H1 (cell line): ENCODE data around the gene DAAM1. TPM values are rescaled to one million over a fixed set of nuclear protein-coding genes. Genes with fewer than 3 reads are reported as not detected.

ENCODE experiments used
- CTCF ChIA-PET: fragments of 300-600 bp; sonication (Branson Sonifier 250); formaldehyde crosslinking; loops from one replicate; lab custom pipeline; 2021; ENCODE audit not compliant: partially characterized antibody; lab: Charles Lee
- POLR2A ChIA-PET: fragments of 300-600 bp; sonication (Branson Sonifier 250); formaldehyde crosslinking; loops from one replicate; lab custom pipeline; 2021; ENCODE audit warnings: inconsistent platforms; ENCODE audit not compliant: partially characterized antibody; lab: Charles Lee
- DNase-seq, 2 experiments: peaks; one replicate each; pipeline versions ENCODE4 v3.0.0 to v3.0.0-alpha.2; 2010 to 2022; ENCODE audit warnings: low spot score in 2 of 2, low read depth in 1 of 2, mixed read lengths in 1 of 2
- FAIRE-seq: peaks from 2 replicates; lab custom pipeline; 2011; peaks lifted over from hg19 to GRCh38; lab: Jason Lieb, UNC
- H2AFZ ChIP-seq: 2 replicates; pipeline ENCODE4 v1.8.1; 2012; ENCODE audit warnings: low read length, inconsistent platforms
- H2AK5ac ChIP-seq: 2 replicates; pipeline ENCODE4 v1.6.1; 2013; ENCODE audit warnings: low read depth, low read length
- H2BK120ac ChIP-seq: replicated peaks from 2 replicates; pipeline ENCODE3; 2013; ENCODE audit warnings: low read depth, low read length, inconsistent platforms
- H2BK12ac ChIP-seq: 2 replicates; pipeline ENCODE4 v1.6.1; 2013; ENCODE audit warnings: low read depth, low read length
- H2BK15ac ChIP-seq: 2 replicates; pipeline ENCODE4 v1.6.1; 2013; ENCODE audit warnings: low read length
- H2BK20ac ChIP-seq: 2 replicates; pipeline ENCODE4 v1.6.1; 2013; ENCODE audit warnings: low read length
- H2BK5ac ChIP-seq: 2 replicates; pipeline ENCODE4 v1.6.1; 2013; ENCODE audit warnings: low read depth, low read length
- H3K14ac ChIP-seq: 2 replicates; pipeline ENCODE4 v1.6.1; 2013; ENCODE audit warnings: inconsistent platforms; ENCODE audit not compliant: insufficient read length
- H3K18ac ChIP-seq: 2 replicates; pipeline ENCODE4 v1.6.1; 2013; ENCODE audit warnings: low read length; ENCODE audit errors: extremely low read depth
- H3K23ac ChIP-seq: 2 replicates; pipeline ENCODE4 v1.6.1; 2013; ENCODE audit warnings: inconsistent platforms; ENCODE audit not compliant: insufficient read length
- H3K23me2 ChIP-seq: 2 replicates; pipeline ENCODE4 v1.6.1; 2013; ENCODE audit warnings: low read depth, low read length
- H3K27ac ChIP-seq: 2 replicates; pipeline ENCODE4 v1.6.1; 2011; ENCODE audit warnings: low read depth, low read length, inconsistent platforms
- H3K27me3 ChIP-seq, 4 experiments: replicated peaks in 1 of 4; 1 replicate in 1 of 4; 2 replicates in 3 of 4; pipeline versions ENCODE4 v1.6.1 to v1.8.1; 2011 to 2013; ENCODE audit warnings: low read length in 3 of 4, mild to moderate bottlenecking in 3 of 4, inconsistent platforms in 2 of 4, mixed read lengths in 2 of 4, moderate library complexity in 1 of 4; ENCODE audit not compliant: control insufficient read depth in 3 of 4, insufficient read depth in 3 of 4; ENCODE audit errors: extremely low read depth in 1 of 4
- H3K36me3 ChIP-seq, 4 experiments: 2 replicates each; pipeline versions ENCODE4 v1.6.1 to v1.8.1; 2011 to 2013; ENCODE audit warnings: mild to moderate bottlenecking in 4 of 4, low read length in 3 of 4, moderate library complexity in 2 of 4, control low read depth in 1 of 4, inconsistent platforms in 1 of 4; ENCODE audit not compliant: insufficient read depth in 4 of 4, control insufficient read depth in 2 of 4
- H3K4ac ChIP-seq: replicated peaks from 2 replicates; pipeline ENCODE3; 2013; ENCODE audit warnings: low read length, low read depth, mixed read lengths, inconsistent platforms; ENCODE audit not compliant: insufficient read length
- H3K4me1 ChIP-seq, 4 experiments: replicated peaks in 1 of 4; 1 replicate in 1 of 4; 2 replicates in 3 of 4; pipeline versions ENCODE4 v1.6.1 to v1.8.1; 2011 to 2013; ENCODE audit warnings: low read length in 3 of 4, inconsistent platforms in 2 of 4, mixed read lengths in 1 of 4; ENCODE audit not compliant: insufficient read depth in 4 of 4, control insufficient read depth in 3 of 4
- H3K4me2 ChIP-seq, 2 experiments: 2 replicates each; pipeline versions ENCODE4 v1.6.1 to v1.8.1; 2011 to 2013; ENCODE audit warnings: low read depth in 2 of 2, low read length in 2 of 2, control low read depth in 1 of 2, inconsistent platforms in 1 of 2, mild to moderate bottlenecking in 1 of 2; ENCODE audit not compliant: insufficient read depth in 1 of 2
- H3K4me3 ChIP-seq, 4 experiments: fragments of 200-600, 300-600 bp in 1 of 4; sonication (generic), shearing (Covaris generic), sonication (Bioruptor Twin) in 1 of 4; 2 replicates each; pipeline versions ENCODE4 v1.5.1 to v1.8.1; 2011 to 2016; ENCODE audit warnings: low read length in 4 of 4, low read depth in 3 of 4, control low read depth in 2 of 4, inconsistent platforms in 2 of 4, mild to moderate bottlenecking in 2 of 4, mixed read lengths in 1 of 4, moderate library complexity in 1 of 4; ENCODE audit not compliant: insufficient read depth in 2 of 4; ENCODE audit errors: extremely low read depth in 1 of 4
- H3K56ac ChIP-seq: replicated peaks from 2 replicates; pipeline ENCODE3; 2013; ENCODE audit warnings: low read depth, mild to moderate bottlenecking, mixed read lengths, low read length, inconsistent platforms; ENCODE audit not compliant: insufficient read length
- H3K79me1 ChIP-seq: 2 replicates; pipeline ENCODE4 v1.6.1; 2013; ENCODE audit warnings: low read depth, low read length, control low read depth
- H3K79me2 ChIP-seq, 2 experiments: 2 replicates each; pipeline versions ENCODE4 v1.6.1 to v1.8.1; 2012 to 2013; ENCODE audit warnings: low read length in 2 of 2, mild to moderate bottlenecking in 2 of 2, inconsistent platforms in 1 of 2; ENCODE audit not compliant: insufficient read depth in 2 of 2, control insufficient read depth in 1 of 2
- H3K9ac ChIP-seq, 4 experiments: replicated peaks in 1 of 4; 1 replicate in 1 of 4; 2 replicates in 3 of 4; pipeline versions ENCODE4 v1.6.1 to v1.8.1; 2011 to 2013; ENCODE audit warnings: low read depth in 3 of 4, low read length in 3 of 4, control low read depth in 2 of 4, mild to moderate bottlenecking in 2 of 4, moderate library complexity in 2 of 4, inconsistent platforms in 1 of 4; ENCODE audit errors: extremely low read depth in 1 of 4
- H3K9me3 ChIP-seq, 2 experiments: 2 replicates each; pipeline versions ENCODE4 v1.6.1 to v1.8.1; 2012 to 2013; ENCODE audit warnings: mild to moderate bottlenecking in 2 of 2, moderate library complexity in 2 of 2, control low read depth in 1 of 2, inconsistent platforms in 1 of 2, low read depth in 1 of 2, low read length in 1 of 2, mixed read lengths in 1 of 2; ENCODE audit not compliant: insufficient read depth in 2 of 2
- H4K20me1 ChIP-seq, 2 experiments: replicated peaks in 1 of 2; 2 replicates each; pipeline versions ENCODE3 to v1.8.1; 2011 to 2013; ENCODE audit warnings: inconsistent platforms in 2 of 2, low read length in 2 of 2, mild to moderate bottlenecking in 1 of 2; ENCODE audit not compliant: insufficient read depth in 2 of 2, control insufficient read depth in 1 of 2
- H4K5ac ChIP-seq: 2 replicates; pipeline ENCODE4 v1.6.1; 2013; ENCODE audit warnings: low read length, low read depth, mixed read lengths, inconsistent platforms; ENCODE audit not compliant: insufficient read length
- H4K8ac ChIP-seq: 2 replicates; pipeline ENCODE4 v1.8.0; 2013; ENCODE audit warnings: mild to moderate bottlenecking, moderate library complexity, low read length, inconsistent platforms; ENCODE audit not compliant: insufficient read depth; ENCODE audit errors: extremely low read depth
- H4K91ac ChIP-seq: replicated peaks from 2 replicates; pipeline ENCODE3; 2013; ENCODE audit warnings: low read length, mixed read lengths, inconsistent platforms; ENCODE audit not compliant: insufficient read length
- BRCA1 ChIP-seq: IDR thresholded peaks from 2 replicates; pipeline ENCODE4 v1.6.1; 2012; ENCODE audit warnings: low read depth, low read length, improper control_type of control experiment
- CTBP2 ChIP-seq: IDR thresholded peaks from 2 replicates; pipeline ENCODE4 v1.7.0; 2011; ENCODE audit warnings: borderline replicate concordance, mild to moderate bottlenecking, moderate library complexity, mixed read lengths, low read length; ENCODE audit not compliant: insufficient read depth, insufficient read length
- GTF2F1 ChIP-seq: IDR thresholded peaks from 2 replicates; pipeline ENCODE4 v1.6.1; 2012; ENCODE audit warnings: low read depth, low read length, improper control_type of control experiment, borderline replicate concordance
- KDM1A ChIP-seq: fragments of 200-600, 300-600 bp; sonication (generic); IDR thresholded peaks from 2 replicates; pipeline ENCODE4 v1.7.1; 2016; ENCODE audit warnings: mild to moderate bottlenecking, low read length, borderline replicate concordance
- MAX ChIP-seq: IDR thresholded peaks from 2 replicates; pipeline ENCODE4 v1.6.1; 2012; ENCODE audit warnings: inconsistent platforms
- POU5F1 ChIP-seq: IDR thresholded peaks from 2 replicates; pipeline ENCODE4 v1.6.1; 2011; ENCODE audit warnings: low read depth, mild to moderate bottlenecking, low read length, moderate library complexity
- SP4 ChIP-seq: IDR thresholded peaks from 2 replicates; pipeline ENCODE4 v1.6.1; 2012; ENCODE audit warnings: low read length, inconsistent platforms
- SRF ChIP-seq: IDR thresholded peaks from 2 replicates; pipeline ENCODE4 v1.6.1; 2011; ENCODE audit warnings: mild to moderate bottlenecking, low read depth, low read length, moderate library complexity
- SUZ12 ChIP-seq: fragments of 200-600 bp; sonication (generic); IDR thresholded peaks from 2 replicates; pipeline ENCODE4 v1.6.1; 2012; ENCODE audit warnings: mild to moderate bottlenecking, inconsistent platforms, low read length, moderate library complexity, mixed read lengths
- TAF7 ChIP-seq: optimal IDR thresholded peaks from 2 replicates; pipeline ENCODE3; 2011; ENCODE audit warnings: low read depth, mild to moderate bottlenecking, inconsistent platforms, low read length, moderate library complexity, borderline replicate concordance
- TBP ChIP-seq: IDR thresholded peaks from 2 replicates; pipeline ENCODE4 v1.6.1; 2011; ENCODE audit warnings: low read depth, low read length, improper control_type of control experiment
- TEAD4 ChIP-seq: IDR thresholded peaks from 2 replicates; pipeline ENCODE4 v1.6.1; 2012; ENCODE audit warnings: low read depth, low read length, inconsistent platforms, mixed read lengths
- WGBS, 2 experiments: shearing (Covaris generic) in 1 of 2; methylation state at CpG; one replicate each; pipeline versions ENCODE4 v1.1.6 to v1.1.7; 2013 to 2015; ENCODE audit warnings: low lambda C conversion rate in 2 of 2, mixed read lengths in 2 of 2, inconsistent platforms in 1 of 2, low coverage in 1 of 2, missing lambda C conversion rate in 1 of 2; ENCODE audit not compliant: insufficient replicate concordance in 2 of 2, insufficient coverage in 1 of 2, insufficient read length in 1 of 2; ENCODE audit errors: extremely low coverage in 1 of 2, missing lambda C conversion rate in 1 of 2; 5-methylcytosine and 5-hydroxymethylcytosine counted together
- polyA plus RNA-seq, 7 experiments: library from polyadenylated mRNA; depleted of rRNA in 3 of 7; stranded (reverse) in 5 of 7; unstranded in 2 of 7; fragments of >200 nt in 5 of 7; fragments of 200-250 nt in 2 of 7; gene quantifications; 1 replicate in 5 of 7; 2 replicates in 1 of 7; 4 replicates in 1 of 7; pipeline versions ENCODE4 v1.2.1 to v1.2.3, GENCODE V29; 2011 to 2013; ENCODE audit warnings: missing spikeins in 2 of 7, mixed read lengths in 2 of 7
- total RNA-seq: library from RNA; stranded (reverse); fragmentation: NEBNext Ultra II Directional; extraction: Animal tissue kit (Norgen Biotek cat#: 25700); gene quantifications from 2 replicates; pipeline ENCODE4 v1.2.1, GENCODE V29; 2021

The DAAM1 gene
- total and polyA plus RNA-seq, 2 of the 8 experiments (the other 6 are each of a cell fraction or from before 2014, with no cell fraction given), result 5.0 to 44.9 TPM

- Histone ChIP-seq H3K23me2 (no peaks in the 10 kb centered on the region), H4K8ac (no peak overlapping the region), H4K91ac (no peak overlapping the region), H3K9me3 (no peaks in the 10 kb centered on the region), H3K27ac (no peak overlapping the region), H3K18ac (no peak overlapping the region), H3K14ac (no peak overlapping the region), H3K23ac (no peak overlapping the region)
- POLR2A ChIA-PET, result no interaction called here
- no peak for TF ChIP-seq SRF
- no peak for TF ChIP-seq TBP
- no peak for TF ChIP-seq GTF2F1
- no peak for TF ChIP-seq SP4
- TF ChIP-seq MAX, result no peak
- no peak for TF ChIP-seq POU5F1
- TF ChIP-seq CTBP2, result no peak
- no peak for TF ChIP-seq KDM1A
- no peak for TF ChIP-seq TEAD4
- no peak for TF ChIP-seq BRCA1
- TF ChIP-seq TAF7, result no peak
- no peak for TF ChIP-seq SUZ12
- TF ChIP-seq, all 59 proteins: peak for 0
- no peak overlapping the region for H2AFZ ChIP-seq
- no peak overlapping the region for H3K9ac ChIP-seq
- no peak overlapping the region for H2BK15ac ChIP-seq
- H3K27me3 ChIP-seq, result no peaks in the 10 kb centered on the region
- H2BK20ac ChIP-seq, result no peak overlapping the region
- CTCF ChIA-PET, result interaction anchor here (1.2 kb wide), 1 partner anchor 149 kb away, joined by 3 read pairs; no protein-coding TSS in a partner anchor
- no peak overlapping the region for H2BK120ac ChIP-seq
- no peak overlapping the region for H3K4ac ChIP-seq
- H2AK5ac ChIP-seq, result no peak overlapping the region
- WGBS, 2 experiments, result 92% methylated on average over 2 of the region's 2 CpGs; no CpG with 5 or more reads in 1 of the 2 experiments
- H3K56ac ChIP-seq, result no peak overlapping the region
- DNase-seq (no peak), FAIRE-seq (no peak)
- peaks cover 0 to 3% of the 10 kb centered on the region in 2 experiments; a peak in 2 of 4 replicates for H3K79me2 ChIP-seq
- H3K79me1 ChIP-seq, result 0 out of 2 replicates have a peak, but pooled peaks cover 3% of the 10 kb centered on the region
- H2BK5ac ChIP-seq, result no peak overlapping the region
- no peak overlapping the region for H4K5ac ChIP-seq
- H2BK12ac ChIP-seq, result no peak overlapping the region
- no peak overlapping the region for H3K4me2 ChIP-seq
- H4K20me1 ChIP-seq, result no peaks in the 10 kb centered on the region
- H3K4me1 ChIP-seq, result peaks cover 0 to 3% (median 0%) of the 10 kb centered on the region in 4 experiments; a peak in 1 of 7 replicates
- H3K36me3 ChIP-seq, result no peaks in the 10 kb centered on the region
- H3K4me3 ChIP-seq, result no peak overlapping the region
Observed at GRCh38 chr14:59206892-59207291, 18.4 kb downstream of the DAAM1 start.
